ENCODE measurements around the gene ZNF296.

DNA sequence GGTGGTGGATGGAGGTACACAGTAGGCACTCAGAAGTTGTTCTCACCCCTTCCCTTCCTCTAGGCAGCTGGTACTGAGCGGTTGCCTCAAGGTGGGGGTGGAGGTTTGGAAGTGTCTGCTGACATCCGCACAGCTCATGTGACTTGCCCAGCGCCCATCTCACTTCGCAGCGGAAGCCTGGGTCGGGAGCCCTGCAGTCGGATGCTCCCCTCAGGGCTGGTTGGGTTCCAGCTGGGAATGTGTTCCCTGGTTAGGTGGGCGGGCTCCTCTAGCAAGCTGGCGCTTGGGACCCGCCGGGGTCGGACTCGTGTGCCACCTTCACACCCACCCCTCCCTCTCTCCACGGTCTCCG, 26.9 kb upstream of the ZNF296 start:
- TF ChIP-seq POLR2A (IDR thresholded peaks at IDR 0.05) (no peak), POLR2AphosphoS5 (IDR thresholded peaks at IDR 0.05) (no peak)
- TF ChIP-seq, protein P1, sequence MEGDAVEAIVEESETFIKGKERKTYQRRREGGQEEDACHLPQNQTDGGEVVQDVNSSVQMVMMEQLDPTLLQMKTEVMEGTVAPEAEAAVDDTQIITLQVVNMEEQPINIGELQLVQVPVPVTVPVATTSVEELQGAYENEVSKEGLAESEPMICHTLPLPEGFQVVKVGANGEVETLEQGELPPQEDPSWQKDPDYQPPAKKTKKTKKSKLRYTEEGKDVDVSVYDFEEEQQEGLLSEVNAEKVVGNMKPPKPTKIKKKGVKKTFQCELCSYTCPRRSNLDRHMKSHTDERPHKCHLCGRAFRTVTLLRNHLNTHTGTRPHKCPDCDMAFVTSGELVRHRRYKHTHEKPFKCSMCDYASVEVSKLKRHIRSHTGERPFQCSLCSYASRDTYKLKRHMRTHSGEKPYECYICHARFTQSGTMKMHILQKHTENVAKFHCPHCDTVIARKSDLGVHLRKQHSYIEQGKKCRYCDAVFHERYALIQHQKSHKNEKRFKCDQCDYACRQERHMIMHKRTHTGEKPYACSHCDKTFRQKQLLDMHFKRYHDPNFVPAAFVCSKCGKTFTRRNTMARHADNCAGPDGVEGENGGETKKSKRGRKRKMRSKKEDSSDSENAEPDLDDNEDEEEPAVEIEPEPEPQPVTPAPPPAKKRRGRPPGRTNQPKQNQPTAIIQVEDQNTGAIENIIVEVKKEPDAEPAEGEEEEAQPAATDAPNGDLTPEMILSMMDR (IDR thresholded peaks at IDR 0.05): no peak

Measured in prostate gland (tissue), 2 donors.